Brain pericyte (primary cell): ENCODE data around the gene ATP2A3.
"Not testable (repeated sequence)": the region's sequence is repeated elsewhere in the genome, so short reads cannot be mapped to it uniquely, and the experiment has no call there.

Experiments used
- DNase-seq: peaks from one replicate; pipeline ENCODE4 v3.0.0-alpha.2; 2012; ENCODE audit warnings: low read depth, low spot score

ATP2A3 gene

DNA sequence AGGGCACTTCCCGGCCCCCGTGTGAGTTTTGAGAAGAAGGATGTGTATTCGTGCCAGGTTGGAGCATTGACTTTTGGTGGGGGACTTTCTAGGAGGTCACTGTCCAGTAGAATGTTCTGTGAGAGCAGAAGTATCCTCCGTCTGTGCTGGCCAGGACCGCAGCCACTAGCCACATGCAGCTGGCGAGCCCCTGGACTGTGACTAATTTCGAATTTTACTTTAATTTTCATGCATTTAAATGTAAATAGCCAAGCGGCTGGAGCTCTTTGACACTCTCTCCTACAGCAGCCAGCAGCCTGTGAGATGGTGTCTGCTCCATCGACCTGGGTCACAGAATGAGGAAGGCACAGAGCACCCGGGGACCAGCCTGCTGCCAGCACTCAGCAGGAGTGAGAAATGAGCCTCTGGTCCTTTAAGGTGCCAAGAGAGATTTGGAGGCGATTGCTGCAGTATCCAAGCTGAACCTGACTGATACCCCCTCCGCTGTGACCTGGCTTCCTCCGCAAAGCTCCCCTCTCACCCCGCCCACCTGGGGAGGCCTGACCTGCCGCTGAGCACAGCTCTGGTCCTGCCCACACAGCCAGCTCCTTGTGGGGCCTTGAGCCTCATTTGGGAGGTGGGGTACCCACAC is 7.8 kb downstream of the ATP2A3 start:
- DNase-seq: no peak

DNA sequence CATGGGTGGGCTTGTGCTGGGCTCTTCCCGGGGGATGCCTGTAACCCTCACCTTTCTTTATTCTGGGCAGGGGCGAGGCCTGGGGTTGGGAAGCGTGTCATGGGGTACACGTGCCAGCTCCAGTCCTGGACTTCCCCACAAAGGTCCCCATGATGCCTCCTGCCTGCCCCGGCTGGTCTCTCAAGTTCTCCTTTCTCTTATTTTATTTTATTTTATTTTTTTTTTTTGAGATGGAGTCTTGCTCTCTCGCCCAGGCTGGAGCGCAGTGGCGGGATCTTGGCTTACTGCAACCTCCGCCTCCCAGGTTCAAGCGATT is 8.6 kb downstream of the ATP2A3 start:
- no peak for DNase-seq

DNA sequence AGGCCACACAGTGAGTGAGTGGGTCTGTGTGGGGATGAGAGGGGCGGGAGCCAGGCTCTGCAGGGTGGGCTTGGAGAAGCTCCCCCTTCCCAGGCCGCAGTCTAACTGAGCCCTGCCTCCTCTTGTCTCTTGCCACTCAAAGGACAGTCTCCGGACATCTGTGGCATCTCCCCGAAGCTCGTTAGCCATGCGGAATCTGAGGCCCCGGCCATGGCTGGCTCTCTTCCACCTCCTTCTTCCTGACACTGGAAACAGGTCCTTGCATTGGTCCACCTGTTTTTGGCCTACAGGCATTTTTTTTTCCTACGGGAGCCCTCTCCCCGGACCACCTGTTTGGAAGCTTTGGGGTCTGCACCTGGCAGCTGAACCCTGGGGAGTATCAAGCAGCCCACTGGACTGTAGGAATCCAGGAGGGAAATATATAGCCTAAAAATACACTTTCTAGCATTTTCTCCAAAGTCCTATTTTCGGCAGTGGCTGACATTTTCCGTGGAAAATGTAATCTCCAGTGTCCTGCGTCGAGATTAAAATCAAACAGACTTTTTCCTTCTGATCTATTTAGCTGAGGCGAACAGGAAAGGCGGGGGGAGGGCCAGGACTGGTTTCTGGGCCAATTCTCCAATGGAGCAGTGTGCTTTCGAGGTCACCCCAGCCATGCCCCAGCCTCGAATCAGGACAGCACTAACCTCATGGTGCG is 9.1 kb downstream of the ATP2A3 start:
- no peak for DNase-seq

DNA sequence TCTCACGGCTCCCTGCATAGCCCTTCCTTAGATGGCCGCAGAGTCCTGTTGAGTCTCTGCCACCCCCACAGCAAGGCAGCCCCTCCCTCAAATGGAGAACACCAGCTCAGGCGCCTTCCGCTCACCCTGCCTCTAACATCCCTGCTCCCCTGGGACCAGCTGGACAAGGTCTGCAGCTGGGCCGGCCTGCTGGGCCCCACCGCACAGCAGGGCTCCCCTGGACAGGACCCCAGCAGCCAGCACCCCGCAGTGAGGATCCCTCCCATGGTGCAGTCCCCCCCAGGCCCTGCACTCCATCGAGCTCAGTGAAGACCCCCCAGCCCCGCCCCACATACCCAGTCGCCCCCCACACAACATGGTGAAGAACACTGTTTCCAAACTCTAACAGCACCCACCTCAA is 10.2 kb downstream of the ATP2A3 start:
- no peak for DNase-seq

DNA sequence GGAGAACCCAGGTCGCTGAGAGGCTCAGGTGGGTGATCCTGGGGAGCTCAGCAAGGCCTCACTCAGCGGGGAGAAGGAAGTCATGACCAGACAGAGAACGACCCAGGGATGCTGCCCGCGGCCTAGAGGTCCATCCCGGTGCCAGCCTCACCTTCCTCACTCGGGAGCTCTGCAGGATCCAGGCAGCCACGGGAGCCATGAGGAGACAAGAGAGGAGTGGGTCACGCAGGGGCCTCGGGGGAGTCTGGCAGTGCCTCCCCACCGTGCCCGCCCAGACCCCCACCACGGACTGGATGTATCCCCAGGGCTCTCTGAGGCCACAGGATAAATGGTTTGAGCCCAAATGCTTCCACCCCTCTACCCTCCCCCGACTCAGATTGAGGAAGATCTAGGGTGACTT is 10.7 kb downstream of the ATP2A3 start:
- DNase-seq: no peak

DNA sequence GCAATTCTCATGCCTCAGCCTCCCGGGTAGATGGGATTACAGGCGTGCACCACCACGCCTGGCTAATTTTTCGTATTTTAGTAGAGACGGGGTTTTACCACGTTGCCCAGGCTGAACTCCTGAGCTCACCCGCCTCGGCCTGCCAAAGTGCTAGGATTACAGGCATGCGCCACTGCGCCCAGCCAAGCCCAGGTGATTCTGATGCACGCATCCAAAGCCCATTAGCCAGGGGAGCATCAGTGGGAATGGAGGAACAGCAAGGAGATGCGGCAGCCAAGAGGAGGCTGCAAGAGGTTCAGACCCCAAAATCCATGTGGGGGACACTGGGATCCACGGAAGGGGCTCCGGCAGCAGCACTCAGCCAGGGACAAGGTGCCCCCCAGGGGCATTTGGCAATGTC is 12.1 kb downstream of the ATP2A3 start:
- DNase-seq: no peak

DNA sequence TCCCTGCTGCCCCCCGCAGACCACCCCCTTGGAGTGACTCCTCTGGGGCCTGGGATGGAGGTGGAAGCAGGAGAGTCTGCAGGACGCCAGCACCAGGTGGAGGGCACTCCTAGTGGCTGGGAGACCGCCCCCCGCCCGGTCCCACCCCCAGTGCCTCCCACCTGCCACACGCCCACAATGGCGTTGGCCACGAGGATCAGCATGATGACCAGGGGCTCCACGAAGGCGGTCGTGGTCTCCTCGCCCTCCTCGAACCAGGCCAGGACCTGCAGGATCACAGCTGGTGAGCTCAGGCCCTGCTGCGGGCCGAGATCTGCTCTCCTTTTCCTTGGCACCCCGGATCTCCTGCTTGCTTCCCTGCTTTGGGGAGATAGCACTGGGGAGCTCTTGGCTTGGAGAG is 12.8 kb downstream of the ATP2A3 start:
- no peak for DNase-seq

DNA sequence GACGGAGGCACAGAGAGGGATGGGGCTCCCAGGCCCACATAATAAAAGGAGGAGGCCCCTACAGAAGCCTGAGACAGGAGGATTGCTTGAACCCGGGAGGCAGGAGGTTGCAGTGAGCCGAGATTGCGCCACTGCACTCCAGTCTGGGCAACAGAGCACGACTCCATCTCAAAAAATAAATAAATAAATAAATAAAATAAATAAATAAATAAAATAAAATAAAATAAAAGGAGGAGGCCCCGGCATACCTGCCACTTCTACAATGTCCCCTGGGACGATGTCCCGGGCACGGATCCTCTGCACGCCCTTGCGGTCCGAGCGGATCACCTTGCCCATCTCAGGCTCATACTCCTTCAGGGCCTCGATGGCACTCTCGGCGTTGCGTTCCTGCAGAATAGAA is 13.2 kb downstream of the ATP2A3 start:
- no peak for DNase-seq

DNA sequence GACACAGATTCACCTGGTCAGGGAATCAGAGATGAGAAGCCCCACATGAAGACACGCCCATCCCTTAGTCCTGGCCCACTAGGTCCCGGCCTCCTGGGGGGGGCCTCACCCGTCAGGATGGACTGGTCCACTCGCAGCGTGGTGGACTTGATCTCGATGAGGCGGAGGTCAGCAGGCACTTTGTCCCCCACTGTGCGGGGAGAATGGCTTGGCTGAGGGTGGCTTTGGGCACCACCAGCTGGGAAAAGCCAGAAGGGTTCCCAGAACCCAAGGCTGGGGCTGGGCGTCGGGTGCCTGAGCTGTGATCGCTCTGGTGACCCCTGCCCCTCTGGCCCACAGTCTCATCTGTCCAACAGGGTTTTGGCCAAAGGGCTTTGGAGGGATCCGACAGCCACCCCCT is 13.7 kb downstream of the ATP2A3 start:
- no peak for DNase-seq

DNA sequence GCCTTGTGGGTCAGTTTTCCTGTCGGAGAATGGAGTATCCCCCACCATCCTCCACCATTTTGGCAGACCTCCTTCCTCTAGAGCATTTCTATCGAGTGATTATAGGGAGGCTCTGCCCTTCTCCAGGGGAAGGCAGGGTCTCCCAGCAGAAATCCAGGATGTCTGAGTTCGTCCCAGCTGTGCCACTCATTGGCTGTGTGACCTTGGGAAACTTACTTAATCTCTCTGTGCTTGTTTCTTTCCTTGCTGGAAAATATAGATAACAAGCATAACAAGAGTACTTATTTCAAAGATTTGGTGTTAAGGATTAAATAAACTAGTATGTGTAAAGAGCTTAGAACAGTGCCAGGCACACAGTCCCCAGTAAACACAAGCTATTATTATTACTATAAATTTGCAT is 14.8 kb downstream of the ATP2A3 start:
- DNase-seq: no peak

DNA sequence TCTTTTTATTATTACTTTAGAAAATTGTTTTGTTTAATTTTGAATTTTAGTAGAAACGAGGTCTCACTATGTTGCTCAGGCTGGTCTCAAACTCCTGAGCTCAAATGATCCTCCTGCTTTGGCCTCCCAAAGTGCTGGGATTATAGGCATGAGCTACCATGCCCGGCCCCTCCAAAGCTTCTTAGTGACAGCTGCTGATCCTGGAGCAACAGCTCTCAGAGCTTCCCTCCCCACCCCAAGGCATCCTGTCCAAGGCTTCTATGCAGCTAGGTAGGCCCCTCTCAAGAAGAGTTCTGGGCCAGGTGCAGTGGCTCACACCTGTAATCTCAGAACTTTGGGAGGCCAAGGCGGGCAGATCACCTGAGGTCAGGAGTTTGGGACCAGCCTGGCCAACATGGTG is 15.7 kb downstream of the ATP2A3 start:
- not testable (repeated sequence) for DNase-seq

DNA sequence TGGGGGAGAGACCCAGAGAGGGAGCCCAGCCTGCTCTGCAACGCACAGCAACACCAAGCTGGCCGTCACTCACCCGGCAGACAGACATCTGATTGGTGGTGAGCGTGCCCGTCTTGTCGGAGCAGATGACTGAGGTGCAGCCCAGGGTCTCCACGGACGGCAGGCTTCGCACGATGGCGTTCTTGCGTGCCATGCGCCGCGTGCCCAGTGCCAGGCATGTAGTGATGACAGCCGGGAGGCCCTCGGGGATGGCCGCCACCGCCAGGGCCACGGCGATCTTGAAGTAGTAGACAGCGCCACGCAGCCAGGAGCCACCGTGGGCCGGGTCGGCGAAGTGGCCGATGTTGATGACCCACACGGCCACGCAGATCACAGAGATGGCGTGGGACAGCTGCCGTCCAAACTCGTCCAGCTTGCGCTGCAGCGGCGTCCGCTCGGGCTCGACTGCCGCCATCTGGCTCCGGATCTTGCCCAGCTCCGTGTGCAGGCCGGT is 16.9 kb downstream of the ATP2A3 start:
- DNase-seq: no peak

DNA sequence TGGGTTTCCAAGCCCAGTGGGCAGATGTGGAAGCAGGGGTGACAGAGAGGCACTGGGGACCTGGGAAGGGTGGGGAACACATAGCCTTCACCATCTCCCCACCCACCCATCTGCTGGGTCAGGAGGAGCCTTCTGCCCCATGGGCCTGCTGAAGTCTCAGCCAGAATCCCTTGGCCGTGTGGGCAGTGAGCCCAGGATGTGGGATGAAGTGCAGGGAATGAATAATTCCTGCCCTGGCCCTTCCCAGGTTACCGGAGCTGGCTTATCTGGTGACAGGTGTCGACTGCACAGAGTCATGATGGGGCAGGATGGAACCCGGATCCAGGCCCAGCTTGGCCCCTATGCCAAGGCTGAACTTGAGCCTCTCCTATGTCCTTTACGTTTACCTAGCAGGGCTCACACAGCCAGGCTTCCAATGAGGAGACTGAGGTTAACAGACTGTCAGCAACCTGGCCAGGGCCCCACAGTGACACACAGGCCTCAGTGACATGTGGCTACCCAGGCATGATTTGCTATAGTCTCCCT is 17.5 kb downstream of the ATP2A3 start:
- DNase-seq: no peak

DNA sequence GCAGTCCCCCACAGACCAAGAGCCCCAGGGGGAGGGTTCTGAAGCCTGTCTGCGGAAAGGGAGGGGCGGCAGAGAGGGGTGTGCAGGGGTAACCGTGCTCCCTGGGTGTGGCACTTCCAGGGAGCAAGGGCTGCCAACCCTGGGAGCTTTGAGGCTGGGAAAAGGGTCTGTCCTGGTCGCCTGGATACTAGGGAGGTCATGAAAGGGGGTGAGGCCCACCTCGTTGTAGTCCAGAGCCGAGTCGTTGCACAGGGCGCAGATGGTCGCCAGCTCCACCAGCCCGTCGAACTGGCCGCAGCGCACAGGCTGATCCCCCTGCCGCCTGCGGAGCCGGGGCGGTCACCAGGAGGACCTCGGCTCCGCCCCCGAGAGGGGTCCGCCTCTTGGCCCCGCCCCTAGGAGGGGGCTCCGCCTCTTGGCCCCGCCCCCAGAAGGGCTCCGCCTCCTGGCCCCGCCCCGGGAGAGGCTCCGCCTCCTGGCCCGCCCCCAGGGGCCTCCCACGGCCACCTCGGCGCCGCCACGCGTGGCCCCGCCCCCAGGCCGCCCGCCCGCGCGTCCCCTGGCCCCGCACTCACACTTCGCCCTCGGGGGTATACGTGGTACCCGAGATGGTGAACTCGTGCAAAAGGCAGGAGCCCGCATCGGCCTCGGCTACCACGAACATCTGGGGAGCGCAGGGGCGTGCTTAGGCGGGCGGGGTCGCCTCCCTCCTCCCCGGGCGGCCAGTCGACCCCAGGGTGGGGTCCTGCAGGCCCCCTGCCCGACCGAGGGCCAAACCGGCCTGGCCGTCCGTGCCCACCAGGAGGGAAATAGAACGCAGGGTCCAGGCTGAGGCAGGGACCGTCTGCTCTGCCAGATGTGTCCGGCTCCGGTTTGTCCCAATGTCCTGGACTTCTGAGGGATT is 19.5 kb downstream of the ATP2A3 start:
- DNase-seq: no peak

DNA sequence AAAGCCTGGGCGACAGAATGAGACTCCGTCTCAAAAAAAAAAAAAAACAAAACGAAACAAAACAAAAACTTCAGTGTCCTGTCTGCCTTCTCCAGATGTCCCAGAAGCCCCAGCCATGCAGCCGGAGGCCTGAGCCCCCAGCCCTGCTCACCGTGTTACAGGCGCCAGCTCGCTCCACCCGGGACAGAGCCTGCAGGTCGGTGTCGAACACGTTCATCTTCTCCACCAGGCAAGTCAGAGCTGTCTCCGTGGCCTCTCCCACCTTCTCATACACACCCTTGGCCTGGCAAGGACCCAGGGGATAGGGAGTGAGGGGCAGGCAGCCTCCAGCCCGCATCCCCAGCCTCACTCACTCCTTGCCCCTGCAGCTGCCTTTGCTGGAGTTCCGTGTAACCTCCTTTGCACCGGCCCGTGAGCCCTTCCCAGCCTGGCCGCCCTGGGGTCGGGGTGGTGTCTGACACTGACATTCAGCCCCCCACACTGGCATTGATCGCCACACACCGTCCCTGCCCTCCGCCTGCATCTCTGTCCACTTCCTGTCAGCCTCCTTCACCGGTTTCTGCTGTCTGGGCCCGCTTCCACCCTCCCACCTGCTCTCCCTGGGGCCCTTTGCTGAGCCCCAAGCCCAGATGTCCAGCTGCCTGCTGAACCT is 20.9 kb downstream of the ATP2A3 start:
- DNase-seq: no peak

DNA sequence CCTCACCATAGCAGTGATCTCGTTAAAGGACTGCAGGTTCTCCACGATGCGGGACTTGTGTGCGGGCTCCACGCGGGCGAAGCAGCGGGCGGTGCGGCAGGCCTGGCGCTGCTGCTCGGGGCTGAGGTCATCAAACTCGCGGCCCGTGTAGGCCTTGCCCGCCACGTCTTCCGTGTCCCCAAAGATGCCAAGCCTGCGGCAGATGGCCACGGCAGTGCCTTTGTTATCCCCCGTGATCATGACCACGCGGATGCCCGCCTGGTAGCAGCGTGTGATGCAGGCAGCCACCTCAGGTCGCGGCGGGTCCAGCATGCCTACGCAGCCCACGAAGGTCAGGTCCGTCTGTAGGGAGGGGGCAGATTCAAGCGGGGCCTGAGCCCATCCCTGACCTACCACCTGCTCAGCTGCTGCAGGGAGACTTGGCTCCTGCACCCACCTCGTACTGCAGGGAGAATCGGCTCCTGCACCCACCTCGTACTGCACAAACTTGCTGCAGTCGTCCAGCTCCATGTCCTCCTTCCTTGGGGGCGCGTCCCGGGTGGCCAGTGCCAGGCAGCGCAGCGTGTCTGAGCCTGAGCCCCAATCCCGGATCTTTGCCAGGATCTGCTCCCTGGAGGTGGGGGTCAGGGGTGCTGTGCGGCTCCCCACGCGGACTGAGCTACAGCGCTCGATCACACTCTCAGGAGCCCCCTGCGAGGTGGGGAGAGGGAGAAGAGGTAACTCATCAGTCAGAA is 23.1 kb downstream of the ATP2A3 start:
- no peak for DNase-seq

DNA sequence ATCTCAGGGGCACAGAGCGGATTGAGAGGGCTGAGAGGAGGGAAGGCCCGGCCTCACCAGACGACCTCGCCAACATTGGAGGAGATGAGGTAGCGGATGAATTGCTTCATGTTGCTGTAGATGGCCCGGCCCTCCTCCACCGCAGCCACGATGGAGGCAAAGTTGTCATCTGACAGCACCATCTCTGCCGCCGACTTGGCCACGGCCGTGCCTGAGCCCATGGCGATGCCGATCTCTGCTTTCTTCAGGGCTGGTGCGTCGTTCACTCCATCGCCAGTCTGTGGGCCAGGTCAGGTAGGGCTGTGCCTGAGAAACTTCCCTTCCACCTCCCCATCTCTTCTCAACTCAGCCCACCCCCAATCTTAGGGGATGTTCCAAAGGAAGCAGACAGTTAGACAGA is 26.9 kb downstream of the ATP2A3 start:
- no peak for DNase-seq

DNA sequence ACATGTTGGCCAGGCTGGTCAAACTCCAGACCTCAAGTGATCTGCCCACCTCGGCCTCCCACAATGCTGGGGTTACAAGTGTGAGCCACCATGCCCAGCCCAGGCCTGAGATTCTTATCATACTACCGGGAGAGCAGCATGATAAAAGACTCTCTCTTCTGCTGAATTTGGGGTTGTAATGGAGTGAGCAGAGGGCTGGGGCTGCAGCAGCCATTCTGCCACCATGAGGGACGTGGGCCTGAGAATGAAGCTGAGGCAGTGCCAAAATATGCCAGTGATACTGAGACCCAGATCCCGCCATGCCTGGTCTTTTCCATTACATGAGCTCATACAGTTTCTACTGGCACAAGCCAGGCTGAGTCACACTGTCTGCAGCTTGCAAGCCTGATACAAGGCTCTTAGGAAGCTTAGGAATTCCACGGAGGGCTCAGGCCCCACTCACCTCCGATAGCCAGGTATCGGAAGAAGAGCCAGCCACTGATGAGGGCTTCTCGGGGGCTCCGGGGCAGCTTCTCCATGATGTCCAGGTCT is 28.3 kb downstream of the ATP2A3 start:
- no peak for DNase-seq

DNA sequence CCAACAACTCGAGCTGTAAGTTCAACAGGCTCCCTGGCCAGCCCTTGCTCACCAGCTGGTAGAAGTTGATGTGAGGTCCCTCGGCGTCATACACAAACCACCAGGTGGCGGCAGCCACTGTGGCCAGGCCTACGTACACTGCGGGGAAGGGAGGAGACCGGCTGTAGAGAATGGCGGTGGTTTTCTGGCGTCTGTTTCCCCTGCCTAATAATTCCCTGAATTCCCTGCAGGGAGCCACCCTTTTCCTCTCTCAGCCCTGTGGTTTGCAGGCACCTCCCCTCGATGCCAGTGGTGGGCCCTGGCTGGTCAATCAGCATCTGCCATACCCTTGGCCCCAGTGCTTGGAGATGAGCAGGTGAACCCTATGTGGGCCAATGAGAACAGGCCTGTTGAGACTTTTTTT is 29.1 kb downstream of the ATP2A3 start:
- no peak for DNase-seq

DNA sequence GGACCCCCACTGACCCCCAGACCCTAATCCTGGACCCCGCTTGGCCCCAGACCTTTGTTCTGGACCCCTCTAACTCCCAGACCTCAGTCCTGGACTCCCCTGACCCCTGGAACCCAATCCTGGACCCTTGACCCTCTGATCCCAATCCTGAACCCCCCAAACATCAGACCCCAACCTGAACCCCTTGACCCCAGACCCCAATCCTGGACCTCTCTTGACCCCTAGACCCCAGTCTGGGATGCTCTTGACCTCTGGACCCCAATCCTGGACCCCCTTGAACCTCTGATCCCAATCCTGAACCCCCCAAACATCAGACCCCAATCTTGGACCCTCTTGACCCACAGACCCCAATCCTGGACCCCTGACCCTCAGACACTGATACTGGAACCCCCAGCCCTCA is 34.5 kb downstream of the ATP2A3 start:
- no peak for DNase-seq

DNA sequence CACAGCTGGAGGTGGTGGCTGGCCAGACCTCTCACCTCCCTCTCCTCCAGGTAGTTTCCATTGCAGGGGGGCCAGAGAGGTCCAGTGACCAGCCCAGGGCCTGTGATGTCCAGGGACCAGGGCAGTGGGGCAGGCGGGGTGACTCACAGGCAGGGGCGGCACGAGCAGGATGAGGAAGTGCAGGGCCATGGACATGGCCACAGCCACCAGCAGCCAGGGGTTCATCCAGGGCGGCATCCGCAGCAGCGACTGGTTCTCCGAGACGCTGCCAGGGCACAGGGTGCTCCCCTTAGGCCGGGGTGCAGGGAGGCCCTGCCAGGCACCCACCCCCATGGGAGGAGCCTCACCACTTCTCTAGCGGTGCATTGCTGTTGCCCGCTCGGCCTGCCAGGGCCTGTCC is 35.1 kb downstream of the ATP2A3 start:
- no peak for DNase-seq
